HG02571 (cell line): Measurements from ENCODE around the gene CDRT15L2.
"Not testable (repeated sequence)": the region's sequence is repeated elsewhere in the genome, so short reads cannot be mapped to it uniquely, and the experiment has no call there.

ENCODE experiments used
- ATAC-seq: cut with Tn5 transposase; IDR thresholded peaks from one replicate; pipeline ENCODE4 v1.9.1; 2021; ENCODE audit warnings: mild to moderate bottlenecking, moderate library complexity; ENCODE audit not compliant: unreplicated experiment

The CDRT15L2 gene

GRCh38 chr17:20571653-20572052, 7.9 kb upstream of the CDRT15L2 start:
- not testable (repeated sequence) for ATAC-seq

GRCh38 chr17:20573216-20573615, 6.3 kb upstream of the CDRT15L2 start:
- ATAC-seq, result not testable (repeated sequence)

- ATAC-seq, result not testable (repeated sequence)
Measured at GRCh38 chr17:20575071-20575470, 4.5 kb upstream of the CDRT15L2 start.

GRCh38 chr17:20583891-20584577, 4.5 kb downstream of the CDRT15L2 start:
- not testable (repeated sequence) for ATAC-seq

- not testable (repeated sequence) for ATAC-seq
Measured at GRCh38 chr17:20588744-20589453, 9.4 kb downstream of the CDRT15L2 start.

- ATAC-seq, result not testable (repeated sequence)
Measured at GRCh38 chr17:20589454-20589810, 9.9 kb downstream of the CDRT15L2 start.

- ATAC-seq, result not testable (repeated sequence)
Measured at GRCh38 chr17:20591040-20591439, 11.5 kb downstream of the CDRT15L2 start.

- not testable (repeated sequence) for ATAC-seq
Measured at GRCh38 chr17:20605568-20605967, 26.0 kb downstream of the CDRT15L2 start.

- ATAC-seq, result not testable (repeated sequence)
Measured at GRCh38 chr17:20609490-20609889, 30.0 kb downstream of the CDRT15L2 start.

- ATAC-seq, result no peak
Measured at GRCh38 chr17:20611309-20611708, 31.8 kb downstream of the CDRT15L2 start.

GRCh38 chr17:20612635-20613034, 33.1 kb downstream of the CDRT15L2 start:
- no peak for ATAC-seq

GRCh38 chr17:20613248-20613647, 33.7 kb downstream of the CDRT15L2 start:
- no peak for ATAC-seq

GRCh38 chr17:20613905-20614304, 34.4 kb downstream of the CDRT15L2 start:
- no peak for ATAC-seq

- not testable (repeated sequence) for ATAC-seq
Measured at GRCh38 chr17:20615461-20615860, 35.9 kb downstream of the CDRT15L2 start.
